Fibroblast of the aortic adventitia (primary cell): Measurements from ENCODE around the gene DIP2B. TPM values are rescaled to one million over a fixed set of nuclear protein-coding genes. Genes with fewer than 3 reads are reported as not detected.
A peak's percentile ranks its signal among the peaks of the same experiment; 100 is the strongest.
"Not testable (repeated sequence)": the region's sequence is repeated elsewhere in the genome, so short reads cannot be mapped to it uniquely, and the experiment has no call there.

Source experiments
- DNase-seq: peaks from one replicate; pipeline ENCODE4 v3.0.0-alpha.2; 2010; ENCODE audit warnings: low read depth
- H3K4me3 ChIP-seq: 2 replicates; pipeline ENCODE4 v1.5.1; 2011; ENCODE audit warnings: low read depth, mild to moderate bottlenecking, control low read depth, low read length, moderate library complexity
- total RNA-seq: library from RNA; depleted of rRNA; stranded (reverse); fragments of >200 nt; gene quantifications from 2 replicates; pipeline ENCODE4 v1.2.3, GENCODE V29; 2012; ENCODE audit warnings: low replicate concordance
- TF ChIP-seq, protein P1 (sequence below): IDR thresholded peaks from 2 replicates; pipeline ENCODE4 v1.5.1; 2011; ENCODE audit warnings: mild to moderate bottlenecking, low read length, control low read depth, inconsistent platforms; ENCODE audit not compliant: insufficient read depth

Gene DIP2B
- total RNA-seq, 1 donor: 26.7 TPM

- DNase-seq: no peak
- TF ChIP-seq, protein P1, sequence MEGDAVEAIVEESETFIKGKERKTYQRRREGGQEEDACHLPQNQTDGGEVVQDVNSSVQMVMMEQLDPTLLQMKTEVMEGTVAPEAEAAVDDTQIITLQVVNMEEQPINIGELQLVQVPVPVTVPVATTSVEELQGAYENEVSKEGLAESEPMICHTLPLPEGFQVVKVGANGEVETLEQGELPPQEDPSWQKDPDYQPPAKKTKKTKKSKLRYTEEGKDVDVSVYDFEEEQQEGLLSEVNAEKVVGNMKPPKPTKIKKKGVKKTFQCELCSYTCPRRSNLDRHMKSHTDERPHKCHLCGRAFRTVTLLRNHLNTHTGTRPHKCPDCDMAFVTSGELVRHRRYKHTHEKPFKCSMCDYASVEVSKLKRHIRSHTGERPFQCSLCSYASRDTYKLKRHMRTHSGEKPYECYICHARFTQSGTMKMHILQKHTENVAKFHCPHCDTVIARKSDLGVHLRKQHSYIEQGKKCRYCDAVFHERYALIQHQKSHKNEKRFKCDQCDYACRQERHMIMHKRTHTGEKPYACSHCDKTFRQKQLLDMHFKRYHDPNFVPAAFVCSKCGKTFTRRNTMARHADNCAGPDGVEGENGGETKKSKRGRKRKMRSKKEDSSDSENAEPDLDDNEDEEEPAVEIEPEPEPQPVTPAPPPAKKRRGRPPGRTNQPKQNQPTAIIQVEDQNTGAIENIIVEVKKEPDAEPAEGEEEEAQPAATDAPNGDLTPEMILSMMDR: no peak
- no peak overlapping the region for H3K4me3 ChIP-seq
These were observed 45.1 kb downstream of the DIP2B start for GRCh38 chr12:50549885-50550284.

DNA sequence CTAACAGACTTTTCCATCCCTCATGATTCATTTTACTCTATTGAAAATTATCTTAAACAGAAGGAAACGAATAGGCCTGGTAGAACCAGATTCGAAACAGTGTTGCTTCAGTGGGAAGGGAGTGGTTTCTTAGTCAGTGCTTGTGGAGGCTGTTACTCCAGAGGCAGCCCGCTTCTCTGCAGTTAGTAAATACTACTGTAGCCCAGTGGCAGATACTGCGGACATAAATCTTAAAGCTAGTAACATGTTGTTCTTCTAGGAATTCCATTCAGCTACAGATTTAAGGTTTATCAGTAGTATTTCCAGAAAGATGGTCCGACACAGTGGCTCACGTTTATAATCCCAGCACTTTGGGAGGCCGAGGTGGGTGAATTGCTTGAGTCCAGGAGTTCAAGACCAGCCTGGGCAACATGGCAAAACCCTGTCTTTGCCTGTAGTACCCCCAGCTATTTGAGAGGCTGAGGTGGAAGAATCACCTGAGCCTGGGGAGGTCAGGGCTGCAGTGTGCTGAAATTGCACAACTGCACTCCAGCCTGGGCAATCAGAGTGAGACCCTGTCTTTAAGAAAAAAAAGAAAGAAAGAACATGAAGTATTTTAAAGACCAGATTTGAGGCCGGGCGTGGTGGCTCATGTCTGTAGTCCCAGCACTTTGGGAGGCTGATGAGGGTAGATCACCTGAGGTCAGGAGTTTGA lies 45.9 kb downstream of the DIP2B start:
- H3K4me3 ChIP-seq: no peak overlapping the region
- TF ChIP-seq, protein P1: no peak
- peak; percentile 73 for DNase-seq

GRCh38 chr12:50551866-50552265 lies 47.1 kb downstream of the DIP2B start:
- no peak overlapping the region for H3K4me3 ChIP-seq
- no peak for DNase-seq
- TF ChIP-seq, protein P1: no peak

GRCh38 chr12:50554651-50555050 lies 49.9 kb downstream of the DIP2B start:
- DNase-seq: no peak
- TF ChIP-seq, protein P1: no peak
- H3K4me3 ChIP-seq: no peak overlapping the region

DNA sequence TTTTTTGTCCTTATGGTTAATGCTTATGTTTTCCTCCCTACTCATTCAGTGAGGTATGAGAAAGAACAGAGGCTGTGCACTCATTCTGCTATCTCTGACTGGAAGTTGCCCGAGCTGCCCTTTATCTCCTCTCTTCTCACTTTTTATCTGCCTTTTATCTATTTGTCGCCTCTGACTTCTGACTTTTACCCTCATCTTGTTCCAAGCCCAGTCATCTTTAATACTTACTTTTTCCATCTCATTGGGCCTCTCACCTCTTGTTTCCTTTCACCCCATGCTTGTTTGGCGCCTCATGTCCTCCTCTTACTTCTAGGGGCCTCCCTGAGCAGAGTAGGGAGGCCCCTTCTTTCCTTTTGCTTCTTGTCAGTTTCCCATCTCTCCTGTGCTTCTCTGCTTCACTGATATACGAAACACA lies 50.7 kb downstream of the DIP2B start:
- TF ChIP-seq, protein P1: no peak
- DNase-seq: no peak
- no peak overlapping the region for H3K4me3 ChIP-seq

DNA sequence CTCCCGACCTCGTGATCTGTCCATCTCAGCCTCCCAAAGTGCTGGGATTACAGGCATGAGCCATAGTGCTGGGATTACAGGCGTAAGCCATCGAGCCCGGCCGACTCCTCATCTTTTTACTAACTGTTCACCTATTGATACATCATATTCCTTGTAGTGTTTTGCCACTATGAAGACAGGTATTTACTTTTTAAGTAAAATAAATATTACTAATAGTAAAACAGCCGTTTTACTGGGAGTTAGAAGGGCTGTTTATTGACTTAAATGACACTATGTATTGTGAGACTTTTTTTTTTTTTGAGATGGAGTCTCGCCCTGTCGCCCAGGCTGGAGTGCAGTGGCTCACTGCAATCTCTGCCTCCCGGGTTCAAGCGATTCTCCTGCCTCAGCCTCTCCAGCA lies 51.5 kb downstream of the DIP2B start:
- no peak for DNase-seq
- H3K4me3 ChIP-seq: no peak overlapping the region
- TF ChIP-seq, protein P1: no peak

- DNase-seq: peak; percentile 55
- H3K4me3 ChIP-seq: not testable (repeated sequence)
These were observed 52.0 kb downstream of the DIP2B start for GRCh38 chr12:50556796-50557195.
